ENCODE data around the gene CAP1. TPM values are rescaled to one million over a fixed set of nuclear protein-coding genes. Genes with fewer than 3 reads are reported as not detected.

CAP1 gene
- total and polyA plus RNA-seq, 2 of the 13 experiments (the other 11 are each of a cell fraction or from before 2014, with no cell fraction given), result 174 to 195 TPM

DNA sequence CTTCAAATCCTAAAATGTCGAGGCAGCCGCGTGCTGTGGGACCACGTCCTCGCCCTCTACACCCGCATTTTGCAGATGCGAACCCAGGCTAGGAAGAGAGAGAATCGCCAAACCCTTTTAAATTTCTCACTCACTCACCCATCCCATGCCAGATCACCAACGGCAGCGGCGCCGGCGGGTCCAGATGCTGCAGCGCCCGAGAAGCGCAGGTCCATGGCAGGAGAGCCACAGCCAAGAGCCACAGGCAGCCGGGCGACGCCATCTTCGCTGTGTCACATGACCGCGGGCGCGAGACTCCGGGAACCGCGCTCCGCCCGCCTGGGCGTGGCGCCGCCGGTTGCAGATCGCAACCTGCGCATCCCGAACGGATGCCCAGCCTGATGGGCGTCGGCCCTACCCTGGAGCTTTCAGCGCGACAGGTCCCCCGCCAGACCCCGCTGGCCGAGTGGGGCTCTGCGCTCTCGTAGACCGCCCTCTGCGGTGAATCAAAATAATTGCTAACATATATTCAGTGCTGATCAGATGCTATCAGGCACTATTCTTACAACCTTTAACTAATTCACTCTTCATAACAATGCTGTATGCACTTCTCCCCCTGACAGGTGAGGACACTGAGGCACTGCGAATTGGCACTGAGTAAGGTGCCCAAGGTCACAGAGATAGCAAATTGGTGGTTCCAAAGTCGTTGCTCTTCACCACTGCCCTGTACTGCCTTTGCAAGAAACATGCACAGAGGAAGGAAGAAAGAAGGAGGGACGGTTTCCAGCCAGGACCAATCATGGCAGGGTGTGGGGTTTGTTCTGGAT, 56.7 kb downstream of the CAP1 start, which contains the start of gene PPT1 (continued):
- TF ChIP-seq ZNF652 (CRISPR knock-in tag; IDR thresholded peaks at IDR 0.05; ENCODE audit: borderline replicate concordance, low read depth) (0 out of 2 replicates have a peak, but pooled peaks have one; percentile 14), ZNF569 (CRISPR knock-in tag; IDR thresholded peaks at IDR 0.05; ENCODE audit: borderline replicate concordance) (no peak), EHMT2 (IDR thresholded peaks at IDR 0.05; ENCODE audit: borderline replicate concordance, low read depth, low read length) (peak; percentile 85), ZNF629 (CRISPR knock-in tag; conservative IDR thresholded peaks at IDR 0.05) (0 out of 2 replicates have a peak, but pooled peaks have one; percentile 22), RFX1 (IDR thresholded peaks at IDR 0.05) (no peak), ZNF574 (CRISPR knock-in tag; IDR thresholded peaks at IDR 0.05) (peak; percentile 80), SMYD3 (CRISPR knock-in tag; IDR thresholded peaks at IDR 0.05) (no peak), REXO4 (CRISPR knock-in tag; IDR thresholded peaks at IDR 0.05; ENCODE audit: borderline replicate concordance) (0 out of 2 replicates have a peak, but pooled peaks have one; percentile 23), NFE2 (CRISPR knock-in tag; IDR thresholded peaks at IDR 0.05) (no peak), BHLHE40 (IDR thresholded peaks at IDR 0.05; ENCODE audit: low read length) (0 out of 2 replicates have a peak, but pooled peaks have one; percentile 32), RORA (CRISPR knock-in tag; IDR thresholded peaks at IDR 0.05) (no peak), SCMH1 (CRISPR knock-in tag; IDR thresholded peaks at IDR 0.05; ENCODE audit: borderline replicate concordance) (no peak), TCF12 (IDR thresholded peaks at IDR 0.05) (no peak), TCF12 (CRISPR knock-in tag; IDR thresholded peaks at IDR 0.05) (no peak), ESRRA (CRISPR knock-in tag; IDR thresholded peaks at IDR 0.05; ENCODE audit: low read depth) (peak; percentile 58; the same call in 1 of the 2 replicates)
- TF ChIP-seq, protein P1, sequence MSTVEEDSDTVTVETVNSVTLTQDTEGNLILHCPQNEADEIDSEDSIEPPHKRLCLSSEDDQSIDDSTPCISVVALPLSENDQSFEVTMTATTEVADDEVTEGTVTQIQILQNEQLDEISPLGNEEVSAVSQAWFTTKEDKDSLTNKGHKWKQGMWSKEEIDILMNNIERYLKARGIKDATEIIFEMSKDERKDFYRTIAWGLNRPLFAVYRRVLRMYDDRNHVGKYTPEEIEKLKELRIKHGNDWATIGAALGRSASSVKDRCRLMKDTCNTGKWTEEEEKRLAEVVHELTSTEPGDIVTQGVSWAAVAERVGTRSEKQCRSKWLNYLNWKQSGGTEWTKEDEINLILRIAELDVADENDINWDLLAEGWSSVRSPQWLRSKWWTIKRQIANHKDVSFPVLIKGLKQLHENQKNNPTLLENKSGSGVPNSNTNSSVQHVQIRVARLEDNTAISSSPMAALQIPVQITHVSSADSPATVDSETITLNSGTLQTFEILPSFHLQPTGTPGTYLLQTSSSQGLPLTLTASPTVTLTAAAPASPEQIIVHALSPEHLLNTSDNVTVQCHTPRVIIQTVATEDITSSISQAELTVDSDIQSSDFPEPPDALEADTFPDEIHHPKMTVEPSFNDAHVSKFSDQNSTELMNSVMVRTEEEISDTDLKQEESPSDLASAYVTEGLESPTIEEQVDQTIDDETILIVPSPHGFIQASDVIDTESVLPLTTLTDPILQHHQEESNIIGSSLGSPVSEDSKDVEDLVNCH (CRISPR knock-in tag; IDR thresholded peaks at IDR 0.05), result no peak
- TF ChIP-seq, protein P2, sequence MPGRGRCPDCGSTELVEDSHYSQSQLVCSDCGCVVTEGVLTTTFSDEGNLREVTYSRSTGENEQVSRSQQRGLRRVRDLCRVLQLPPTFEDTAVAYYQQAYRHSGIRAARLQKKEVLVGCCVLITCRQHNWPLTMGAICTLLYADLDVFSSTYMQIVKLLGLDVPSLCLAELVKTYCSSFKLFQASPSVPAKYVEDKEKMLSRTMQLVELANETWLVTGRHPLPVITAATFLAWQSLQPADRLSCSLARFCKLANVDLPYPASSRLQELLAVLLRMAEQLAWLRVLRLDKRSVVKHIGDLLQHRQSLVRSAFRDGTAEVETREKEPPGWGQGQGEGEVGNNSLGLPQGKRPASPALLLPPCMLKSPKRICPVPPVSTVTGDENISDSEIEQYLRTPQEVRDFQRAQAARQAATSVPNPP (CRISPR knock-in tag; IDR thresholded peaks at IDR 0.05), result no peak; the same call in 1 of the 2 replicates
